Measurements from ENCODE around the gene HMMR.

Gene HMMR

GRCh38 chr5:163502521-163502920 lies 42.1 kb downstream of the HMMR start:
- Histone ChIP-seq H3K4me3 (ENCODE audit: low read depth, low read length) (no peak overlapping the region), H3K27me3 (replicated peaks) (no peaks in the 10 kb centered on the region), H3K27ac (no peak overlapping the region), H3K36me3 (replicated peaks) (no peaks in the 10 kb centered on the region)
- no peak for TF ChIP-seq CTCF (IDR thresholded peaks at IDR 0.05; ENCODE audit: low read depth, low read length, missing control alignments)
- no peak for DNase-seq
- in situ Hi-C loops (cut with HindIII; ENCODE audit: low pct_ligation_motif_present, low sequenced_read_pairs) = no loop called here

GRCh38 chr5:163503106-163504078 lies 43.0 kb downstream of the HMMR start:
- peak; percentile 56 for TF ChIP-seq CTCF (IDR thresholded peaks at IDR 0.05; ENCODE audit: low read depth, low read length, missing control alignments)
- no peaks in the 10 kb centered on the region for H3K36me3 ChIP-seq (replicated peaks)
- DNase-seq = peak; percentile 52
- H3K27me3 ChIP-seq (replicated peaks) = no peaks in the 10 kb centered on the region
- peak overlapping the region; percentile 64 for H3K4me3 ChIP-seq (ENCODE audit: low read depth, low read length)
- in situ Hi-C loops (cut with HindIII; ENCODE audit: low pct_ligation_motif_present, low sequenced_read_pairs) = no loop called here
- H3K27ac ChIP-seq = peak overlapping the region; percentile 93

- H3K27ac ChIP-seq = peak overlapping the region; percentile 93
- DNase-seq = peak; percentile 25
- H3K36me3 ChIP-seq (replicated peaks) = no peaks in the 10 kb centered on the region
- in situ Hi-C loops (cut with HindIII; ENCODE audit: low pct_ligation_motif_present, low sequenced_read_pairs) = no loop called here
- TF ChIP-seq CTCF (IDR thresholded peaks at IDR 0.05; ENCODE audit: low read depth, low read length, missing control alignments) = no peak
- no peaks in the 10 kb centered on the region for H3K27me3 ChIP-seq (replicated peaks)
- H3K4me3 ChIP-seq (ENCODE audit: low read depth, low read length) = peak overlapping the region; percentile 64
Observed at GRCh38 chr5:163504079-163504931, 43.9 kb downstream of the HMMR start.

- TF ChIP-seq CTCF (IDR thresholded peaks at IDR 0.05; ENCODE audit: low read depth, low read length, missing control alignments) = no peak
- in situ Hi-C loops (cut with HindIII; ENCODE audit: low pct_ligation_motif_present, low sequenced_read_pairs) = no loop called here
- no peak for DNase-seq
- no peaks in the 10 kb centered on the region for H3K27me3 ChIP-seq (replicated peaks)
- H3K36me3 ChIP-seq (replicated peaks) = no peaks in the 10 kb centered on the region
- H3K27ac ChIP-seq = peak overlapping the region; percentile 93
- peak overlapping the region; percentile 64 for H3K4me3 ChIP-seq (ENCODE audit: low read depth, low read length)
Observed at GRCh38 chr5:163505049-163505367, 44.6 kb downstream of the HMMR start.

GRCh38 chr5:163505368-163506094 lies 45.1 kb downstream of the HMMR start, which contains the start of gene MAT2B:
TSS of gene MAT2B (plus strand) at chr5:163505619. CDS start at chr5:163505687, 68 bp downstream.
- Histone ChIP-seq H3K27ac (peak within 1 kb of the TSS; percentile 93), H3K4me3 (ENCODE audit: low read depth, low read length) (peak within 1 kb of the TSS; percentile 64)
- in situ Hi-C loops (cut with HindIII; ENCODE audit: low pct_ligation_motif_present, low sequenced_read_pairs) = no loop called here

More at GRCh38 chr5:163505368-163506094, 45.1 kb downstream of the HMMR start, which contains the start of gene MAT2B:
- peak; percentile 87 for DNase-seq
- H3K36me3 ChIP-seq (replicated peaks) = no peaks in the 10 kb centered on the region
- no peaks in the 10 kb centered on the region for H3K27me3 ChIP-seq (replicated peaks)
- peak; percentile 64 for TF ChIP-seq CTCF (IDR thresholded peaks at IDR 0.05; ENCODE audit: low read depth, low read length, missing control alignments)

All from brain microvascular endothelial cell (primary cell).